Kidney glomerular epithelial cell (primary cell): ENCODE measurements around the gene PGA5.
"Not testable (repeated sequence)": the region's sequence is repeated elsewhere in the genome, so short reads cannot be mapped to it uniquely, and the experiment has no call there.

Experiments
- DNase-seq: peaks from one replicate; lab custom pipeline; 2025; lab: John Stamatoyannopoulos, UW

The PGA5 gene

DNA sequence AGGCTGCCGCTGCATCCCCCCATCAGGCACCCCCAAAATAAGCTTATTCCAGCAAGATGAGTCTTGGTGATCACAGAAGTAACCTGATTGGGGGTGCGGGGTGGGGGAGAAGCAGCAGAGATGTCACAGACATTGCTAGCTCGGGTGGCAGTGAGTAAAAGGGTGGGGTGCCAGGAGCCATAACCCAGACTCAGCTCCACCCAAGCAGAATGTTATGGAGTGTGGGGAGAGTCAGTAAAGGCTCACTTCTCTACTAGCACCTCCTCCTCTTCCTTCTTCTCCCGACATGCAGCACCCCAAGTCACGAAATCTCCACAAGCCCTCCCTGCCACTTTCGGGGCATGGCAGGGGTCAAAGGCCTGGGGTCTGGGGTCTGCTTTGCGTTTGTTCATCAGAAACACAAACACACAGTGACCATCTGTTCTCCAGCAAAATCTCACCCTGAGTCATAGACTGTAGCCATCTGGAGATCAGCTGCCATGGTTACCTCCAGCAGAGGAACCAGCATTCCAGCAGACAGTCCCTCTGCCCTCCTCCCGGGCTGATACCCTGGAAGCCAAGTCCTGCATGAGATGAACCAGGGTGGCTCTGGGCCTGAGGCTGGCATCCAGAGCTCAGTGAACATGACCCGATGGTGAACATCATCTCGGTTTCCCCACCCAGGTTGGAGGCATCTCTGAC lies 14.4 kb upstream of the PGA5 start:
- not testable (repeated sequence) for DNase-seq

DNA sequence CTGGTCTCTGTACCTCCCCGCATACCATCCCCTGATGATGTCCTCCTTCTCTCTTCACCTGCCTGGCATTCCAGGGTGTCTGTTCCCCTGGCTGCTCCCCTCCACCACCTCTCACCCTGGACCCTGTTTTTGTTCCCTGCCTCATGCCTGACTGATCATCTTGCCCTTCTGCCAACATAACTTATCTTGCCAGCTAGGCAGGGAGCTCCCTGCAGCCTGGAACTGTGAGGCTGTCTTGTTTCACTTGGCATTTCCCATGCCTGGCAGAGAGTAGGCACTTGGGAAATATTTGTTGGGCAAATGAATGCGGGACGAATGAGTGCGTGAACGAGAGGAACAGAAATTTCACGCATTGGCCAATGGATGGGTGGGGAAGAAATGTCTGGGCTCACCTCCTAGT lies 11.5 kb upstream of the PGA5 start:
- not testable (repeated sequence) for DNase-seq

DNA sequence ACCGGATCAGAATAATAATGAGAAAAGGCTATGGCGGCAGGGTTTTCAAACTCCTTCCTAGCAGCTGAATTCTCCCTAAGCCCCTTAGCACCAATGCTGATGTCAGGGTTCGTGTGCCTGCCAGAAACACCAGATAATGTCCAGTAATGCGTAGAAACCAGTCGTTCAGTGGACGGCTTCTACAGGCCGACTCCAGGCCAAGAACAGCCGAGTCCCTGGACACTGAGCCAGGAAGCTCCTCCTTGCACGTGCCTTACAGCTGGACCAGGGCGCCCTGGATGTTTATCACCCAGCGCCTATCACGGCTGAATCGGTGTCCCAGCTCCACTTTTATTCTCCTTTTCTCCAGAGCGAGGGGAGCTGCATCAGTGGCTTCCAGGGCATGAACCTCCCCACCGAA lies 9.9 kb upstream of the PGA5 start:
- DNase-seq, result not testable (repeated sequence)

GRCh38 chr11:61231585-61231984 lies 9.4 kb upstream of the PGA5 start:
- not testable (repeated sequence) for DNase-seq

- not testable (repeated sequence) for DNase-seq
Measured at GRCh38 chr11:61232548-61233145, 8.3 kb upstream of the PGA5 start.

DNA sequence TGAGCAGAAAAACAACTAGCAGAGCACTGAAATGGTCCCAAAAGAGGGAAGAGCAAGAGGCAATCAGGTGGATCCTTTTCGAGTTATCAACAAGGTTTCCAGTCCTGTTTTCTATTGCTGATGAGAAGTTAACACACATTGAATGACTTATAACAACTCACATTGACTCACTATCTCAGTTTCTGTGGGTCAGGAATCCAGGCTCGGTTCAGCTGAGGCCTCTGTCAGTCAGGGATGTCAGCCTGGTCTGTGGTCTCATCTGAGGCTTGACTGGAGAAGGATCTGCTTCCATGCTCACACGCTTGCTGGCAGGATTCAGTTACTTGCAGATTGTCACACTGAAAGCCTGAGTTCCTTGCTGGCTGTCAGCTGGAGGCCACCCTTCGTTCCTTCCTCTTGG lies 3.8 kb upstream of the PGA5 start:
- DNase-seq, result not testable (repeated sequence)

DNA sequence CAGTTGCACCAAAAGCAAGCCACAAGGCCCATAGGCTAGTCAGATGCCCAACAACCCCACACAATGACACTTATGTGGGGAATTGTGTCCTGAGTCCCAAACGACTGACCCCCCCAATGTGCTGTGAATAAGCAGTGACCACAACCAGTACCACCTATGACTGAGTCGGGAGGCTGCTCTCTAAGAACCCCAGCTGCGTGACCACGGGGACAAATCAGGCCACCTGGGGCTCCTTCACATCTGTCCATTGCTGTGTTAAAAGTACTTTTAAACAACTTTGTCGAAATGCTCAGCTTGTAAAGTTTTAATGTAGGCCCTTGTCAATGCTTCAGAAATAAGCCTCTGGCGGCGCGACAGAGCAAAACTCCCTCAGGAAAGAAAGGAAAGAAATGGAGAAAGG lies 687 bp upstream of the PGA5 start:
- not testable (repeated sequence) for DNase-seq

DNA sequence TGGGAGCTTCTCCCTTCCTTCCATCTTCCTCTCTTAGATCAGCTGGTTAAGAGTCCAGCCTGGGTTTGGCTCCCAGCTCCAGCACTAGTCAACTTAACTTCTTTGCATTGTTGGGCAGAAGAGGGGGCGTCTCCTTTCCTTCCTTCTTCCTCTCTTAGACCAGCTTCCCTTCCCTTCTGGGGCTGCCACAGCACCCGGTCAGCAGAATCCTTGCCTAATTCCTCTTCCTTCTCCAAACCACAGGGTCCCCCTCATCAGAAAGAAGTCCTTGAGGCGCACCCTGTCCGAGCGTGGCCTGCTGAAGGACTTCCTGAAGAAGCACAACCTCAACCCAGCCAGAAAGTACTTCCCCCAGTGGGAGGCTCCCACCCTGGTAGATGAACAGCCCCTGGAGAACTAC lies 551 bp downstream of the PGA5 start:
- not testable (repeated sequence) for DNase-seq

DNA sequence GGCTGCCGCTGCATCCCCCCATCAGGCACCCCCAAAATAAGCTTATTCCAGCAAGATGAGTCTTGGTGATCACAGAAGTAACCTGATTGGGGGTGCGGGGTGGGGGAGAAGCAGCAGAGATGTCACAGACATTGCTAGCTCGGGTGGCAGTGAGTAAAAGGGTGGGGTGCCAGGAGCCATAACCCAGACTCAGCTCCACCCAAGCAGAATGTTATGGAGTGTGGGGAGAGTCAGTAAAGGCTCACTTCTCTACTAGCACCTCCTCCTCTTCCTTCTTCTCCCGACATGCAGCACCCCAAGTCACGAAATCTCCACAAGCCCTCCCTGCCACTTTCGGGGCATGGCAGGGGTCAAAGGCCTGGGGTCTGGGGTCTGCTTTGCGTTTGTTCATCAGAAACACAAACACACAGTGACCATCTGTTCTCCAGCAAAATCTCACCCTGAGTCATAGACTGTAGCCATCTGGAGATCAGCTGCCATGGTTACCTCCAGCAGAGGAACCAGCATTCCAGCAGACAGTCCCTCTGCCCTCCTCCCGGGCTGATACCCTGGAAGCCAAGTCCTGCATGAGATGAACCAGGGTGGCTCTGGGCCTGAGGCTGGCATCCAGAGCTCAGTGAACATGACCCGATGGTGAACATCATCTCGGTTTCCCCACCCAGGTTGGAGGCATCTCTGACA lies 4.4 kb downstream of the PGA5 start:
- not testable (repeated sequence) for DNase-seq

DNA sequence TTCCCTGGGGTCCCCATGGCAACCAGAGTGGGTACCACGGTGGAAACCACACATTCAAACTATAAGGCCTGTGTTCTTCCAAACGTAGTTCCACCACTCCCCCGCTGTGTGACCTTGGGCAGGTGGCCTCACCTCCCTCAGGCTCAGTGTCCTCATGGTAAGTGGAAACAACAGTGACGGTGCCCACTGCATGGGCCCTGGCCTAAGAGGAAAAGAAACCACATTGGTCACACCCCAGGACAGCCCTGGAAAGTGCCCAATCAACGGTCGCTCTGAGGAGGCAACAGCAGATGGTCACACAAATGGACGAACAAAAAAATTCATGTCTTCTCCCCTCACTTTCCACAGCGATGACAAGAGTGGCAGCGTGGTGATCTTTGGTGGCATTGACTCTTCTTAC lies 7.1 kb downstream of the PGA5 start:
- not testable (repeated sequence) for DNase-seq

DNA sequence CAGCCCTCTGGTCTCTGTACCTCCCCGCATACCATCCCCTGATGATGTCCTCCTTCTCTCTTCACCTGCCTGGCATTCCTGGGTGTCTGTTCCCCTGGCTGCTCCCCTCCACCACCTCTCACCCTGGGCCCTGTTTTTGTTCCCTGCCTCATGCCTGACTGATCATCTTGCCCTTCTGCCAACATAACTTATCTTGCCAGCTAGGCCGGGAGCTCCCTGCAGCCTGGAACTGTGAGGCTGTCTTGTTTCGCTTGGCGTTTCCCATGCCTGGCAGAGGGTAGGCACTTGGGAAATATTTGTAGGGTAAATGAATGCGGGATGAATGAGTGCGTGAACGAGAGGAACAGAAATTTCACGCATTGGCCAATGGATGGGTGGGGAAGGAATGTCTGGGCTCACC lies 8.2 kb downstream of the PGA5 start:
- not testable (repeated sequence) for DNase-seq

DNA sequence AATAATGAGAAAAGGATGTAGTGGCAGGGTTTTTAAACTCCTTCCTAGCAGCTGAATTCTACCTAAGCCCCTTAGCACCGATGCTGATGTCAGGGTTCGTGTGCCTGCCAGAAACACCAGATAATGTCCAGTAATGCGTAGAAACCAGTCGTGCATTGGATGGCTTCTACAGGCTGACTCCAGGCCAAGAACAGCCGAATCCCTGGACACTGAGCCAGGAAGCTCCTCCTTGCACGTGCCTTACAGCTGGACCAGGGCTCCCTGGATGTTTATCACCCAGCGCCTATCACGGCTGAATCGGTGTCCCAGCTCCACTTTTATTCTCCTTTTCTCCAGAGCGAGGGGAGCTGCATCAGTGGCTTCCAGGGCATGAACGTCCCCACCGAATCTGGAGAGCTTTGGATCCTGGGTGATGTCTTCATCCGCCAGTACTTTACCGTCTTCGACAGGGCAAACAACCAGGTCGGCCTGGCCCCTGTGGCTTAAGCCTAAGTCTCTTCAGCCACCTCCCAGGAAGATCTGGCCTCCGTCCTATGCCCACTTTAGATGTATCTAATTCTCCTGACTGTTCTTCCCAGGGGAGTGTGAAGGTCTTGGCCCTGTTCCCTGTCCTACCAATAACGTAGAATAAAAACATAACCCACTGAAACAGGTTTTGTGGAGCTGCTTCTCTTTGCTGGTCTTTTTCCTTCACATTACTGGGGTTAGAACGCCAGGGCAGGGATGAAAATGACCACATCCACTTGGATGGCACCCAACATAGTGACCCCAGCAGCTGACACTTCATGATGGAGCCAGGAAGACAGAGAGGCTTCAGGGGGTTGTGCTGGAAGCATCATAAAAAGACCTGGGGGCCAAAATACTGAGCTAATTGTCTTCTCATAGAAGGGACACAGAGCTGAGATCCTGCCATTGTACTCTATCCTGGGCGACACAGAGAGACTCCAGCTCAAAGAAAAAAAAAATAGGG lies 10.1 kb downstream of the PGA5 start:
- peak; percentile 12 for DNase-seq

- DNase-seq, result not testable (repeated sequence)
Measured at GRCh38 chr11:61252332-61252731, 11.4 kb downstream of the PGA5 start.

DNA sequence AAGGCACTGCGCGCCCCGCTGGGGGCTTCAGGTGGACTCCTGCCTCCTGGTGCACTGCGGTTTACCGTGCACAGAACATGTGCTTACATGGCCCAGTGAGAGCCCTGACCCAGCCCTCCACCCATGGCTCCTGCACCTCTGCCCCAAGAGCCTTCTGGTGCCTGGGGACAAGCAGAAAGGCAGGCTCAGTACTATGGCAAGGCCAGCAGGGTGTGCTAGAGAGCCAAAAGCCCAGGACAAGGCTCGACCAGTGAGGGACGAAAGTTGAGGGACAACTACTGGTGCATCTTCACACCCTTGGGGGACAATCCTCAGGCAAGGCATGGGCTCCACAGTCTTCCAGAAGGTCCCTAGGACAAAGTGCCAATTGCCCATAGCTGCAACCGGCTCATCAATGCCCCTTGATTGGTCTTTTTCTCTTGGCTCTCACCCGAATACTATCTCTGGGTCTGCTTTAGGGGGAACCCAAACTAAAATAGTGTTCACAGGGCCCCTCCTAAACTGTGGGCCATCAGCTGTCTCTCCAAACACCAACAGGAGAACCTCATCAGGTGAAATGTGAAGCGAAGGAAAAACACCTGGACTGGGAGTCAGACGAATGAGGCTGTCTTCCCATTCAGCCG lies 13.5 kb downstream of the PGA5 start:
- peak; percentile 46 for DNase-seq

- DNase-seq, result no peak
Measured at GRCh38 chr11:61256710-61257482, 15.9 kb downstream of the PGA5 start.

- no peak for DNase-seq
Measured at GRCh38 chr11:61258546-61258945, 17.6 kb downstream of the PGA5 start.

GRCh38 chr11:61259363-61259762 lies 18.4 kb downstream of the PGA5 start:
- no peak for DNase-seq

- DNase-seq, result no peak
Measured at GRCh38 chr11:61264371-61264770, 23.4 kb downstream of the PGA5 start.

GRCh38 chr11:61264795-61265194 lies 23.8 kb downstream of the PGA5 start:
- DNase-seq, result no peak

- DNase-seq, result no peak
Measured at GRCh38 chr11:61265357-61265756, 24.4 kb downstream of the PGA5 start.

- no peak for DNase-seq
Measured at GRCh38 chr11:61266602-61267001, 25.6 kb downstream of the PGA5 start.
